Smooth muscle cell (in vitro differentiated cells): ENCODE measurements around the gene ENTPD8. TPM values are rescaled to one million over a fixed set of nuclear protein-coding genes. Genes with fewer than 3 reads are reported as not detected.

Experiments used
- DNase-seq: peaks from one replicate; lab custom pipeline; 2025; ENCODE audit not compliant: unreplicated experiment; lab: John Stamatoyannopoulos, UW
- H2AFZ ChIP-seq: fragments of 200-600 bp; sonication (generic); 2 replicates; pipeline ENCODE4 v1.6.0; 2016; ENCODE audit warnings: antibody characterized with exemption, low read depth, mild to moderate bottlenecking
- H3F3A ChIP-seq: fragments of 200-600 bp; sonication (generic); 2 replicates; pipeline ENCODE4 v1.6.0; 2017; ENCODE audit warnings: antibody characterized with exemption, low read depth
- H3K27ac ChIP-seq: fragments of 200-600 bp; sonication (generic); 2 replicates; pipeline ENCODE4 v1.5.1; 2016; ENCODE audit warnings: low read depth, mild to moderate bottlenecking
- H3K27me3 ChIP-seq: fragments of 200-600 bp; sonication (generic); 2 replicates; pipeline ENCODE4 v1.6.1; 2016; ENCODE audit warnings: low read depth, mild to moderate bottlenecking
- H3K36me3 ChIP-seq: fragments of 200-600 bp; sonication (generic); 2 replicates; pipeline ENCODE4 v1.5.1; 2016; ENCODE audit warnings: low read depth
- H3K4me1 ChIP-seq: fragments of 200-600 bp; sonication (generic); 2 replicates; pipeline ENCODE4 v1.5.1; 2016; ENCODE audit warnings: low read depth
- H3K4me2 ChIP-seq: fragments of 200-600 bp; sonication (generic); 2 replicates; pipeline ENCODE4 v1.6.0; 2016; ENCODE audit warnings: mild to moderate bottlenecking
- H3K4me3 ChIP-seq: fragments of 200-600 bp; sonication (generic); 2 replicates; pipeline ENCODE4 v1.5.1; 2016; ENCODE audit warnings: mild to moderate bottlenecking
- H3K79me2 ChIP-seq: fragments of 200-600 bp; sonication (generic); 2 replicates; pipeline ENCODE4 v1.6.0; 2016; ENCODE audit warnings: low read depth, mild to moderate bottlenecking
- H3K9ac ChIP-seq: fragments of 200-600 bp; sonication (generic); 2 replicates; pipeline ENCODE4 v1.6.0; 2016; ENCODE audit warnings: low read depth
- H3K9me3 ChIP-seq: fragments of 200-600 bp; sonication (generic); replicated peaks from 2 replicates; pipeline ENCODE4 v1.5.1; 2016; ENCODE audit warnings: low read depth
- H4K20me1 ChIP-seq: fragments of 200-600 bp; sonication (generic); 2 replicates; pipeline ENCODE4 v1.6.0; 2016; ENCODE audit warnings: low read depth
- CTCF ChIP-seq: fragments of 200-600 bp; sonication (generic); IDR thresholded peaks from 2 replicates; pipeline ENCODE4 v1.5.1; 2017; ENCODE audit warnings: borderline replicate concordance, mild to moderate bottlenecking, antibody characterized with exemption; ENCODE audit not compliant: insufficient read depth, poor library complexity, severe bottlenecking
- WGBS: methylation state at CpG from one replicate; pipeline ENCODE4 v1.1.7; 2016; ENCODE audit warnings: low lambda C conversion rate; 5-methylcytosine and 5-hydroxymethylcytosine counted together
- polyA plus RNA-seq: library from polyadenylated mRNA; unstranded; fragments of >200 nt; fragmentation: Nextera tagmentation; extraction: Ambion mirVana; gene quantifications from 2 replicates; pipeline ENCODE4 v1.2.1, GENCODE V29; 2016
- total RNA-seq: library from RNA; depleted of rRNA; stranded (reverse); fragments of >200 nt; gene quantifications from 2 replicates; pipeline ENCODE4 v1.2.3, GENCODE V29; 2014

Gene ENTPD8
- total and polyA plus RNA-seq, 2 experiments from 2014 or later, result not detected

- DNase-seq, result peak; percentile 76
These were observed 18.0 kb upstream of the ENTPD8 start, which contains the start of gene NSMF for GRCh38 chr9:137459152-137459600. Gene NSMF, minus strand, starts transcription at chr9:137459334. Its CDS starts 232 bp downstream, at chr9:137459102.

GRCh38 chr9:137458194-137459151 lies 17.3 kb upstream of the ENTPD8 start:
- no peak for DNase-seq
- 29% methylated on average over 35 of the region's 88 CpGs for WGBS
- Histone ChIP-seq H3K4me3 (peak overlapping the region; percentile 80), H3F3A (no peaks in the 10 kb centered on the region), H3K4me2 (peak overlapping the region; percentile 90), H3K36me3 (no peaks in the 10 kb centered on the region), H3K9me3 (no peaks in the 10 kb centered on the region), H3K27ac (no peak overlapping the region), H3K9ac (peak overlapping the region; percentile 85), H4K20me1 (peaks cover 12% of the 10 kb centered on the region), H3K4me1 (peaks cover 11% of the 10 kb centered on the region), H3K79me2 (peaks cover 6% of the 10 kb centered on the region), H3K27me3 (peaks cover 4% of the 10 kb centered on the region), H2AFZ (no peak overlapping the region)
- no peak for TF ChIP-seq CTCF

More at GRCh38 chr9:137459152-137459600, 18.0 kb upstream of the ENTPD8 start, which contains the start of gene NSMF:
- Histone ChIP-seq H2AFZ (peak within 1 kb of the TSS; percentile 56), H3K9ac (peak within 1 kb of the TSS; percentile 85), H3K4me3 (peak within 1 kb of the TSS; percentile 80), H3F3A (no peaks in the 10 kb centered on the region), H4K20me1 (peaks cover 12% of the 10 kb centered on the region), H3K4me1 (peaks cover 11% of the 10 kb centered on the region), H3K27me3 (peaks cover 4% of the 10 kb centered on the region), H3K79me2 (peaks cover 6% of the 10 kb centered on the region), H3K9me3 (no peaks in the 10 kb centered on the region), H3K4me2 (peak within 1 kb of the TSS; percentile 90), H3K36me3 (no peaks in the 10 kb centered on the region), H3K27ac (no peak within 1 kb of the TSS)
- WGBS, result 1% methylated on average over 17 of the region's 62 CpGs
- no peak for TF ChIP-seq CTCF

GRCh38 chr9:137457406-137458193 lies 16.4 kb upstream of the ENTPD8 start:
- Histone ChIP-seq H3K4me3 (peak overlapping the region; percentile 80), H3K4me2 (peak overlapping the region; percentile 90), H3K79me2 (peaks cover 6% of the 10 kb centered on the region), H3K27ac (no peak overlapping the region), H3F3A (no peaks in the 10 kb centered on the region), H4K20me1 (peaks cover 12% of the 10 kb centered on the region), H2AFZ (no peak overlapping the region), H3K36me3 (no peaks in the 10 kb centered on the region), H3K9me3 (no peaks in the 10 kb centered on the region), H3K9ac (peak overlapping the region; percentile 85), H3K4me1 (peaks cover 11% of the 10 kb centered on the region), H3K27me3 (peaks cover 4% of the 10 kb centered on the region)
- no peak for DNase-seq
- WGBS, result 97% methylated on average over 44 of the region's 44 CpGs
- TF ChIP-seq CTCF, result no peak
